HepG2 (cell line): Measurements from ENCODE around the gene SAYSD1. TPM values are rescaled to one million over a fixed set of nuclear protein-coding genes. Genes with fewer than 3 reads are reported as not detected.
"Not testable (repeated sequence)": the region's sequence is repeated elsewhere in the genome, so short reads cannot be mapped to it uniquely, and the experiment has no call there.

ENCODE experiments used
- ATAC-seq: fragments of 200-7000 bp; cut with Tn5 transposase; 3 replicates; pipeline ENCODE4 v1.9.1; 2020; ENCODE audit warnings: mild to moderate bottlenecking, moderate library complexity
- BruUV-seq: library from RNA; stranded (reverse); fragments of 400-500 nt; replicated peaks from 2 replicates; lab custom pipeline; 2021; lab: Mats Ljungman, UMichigan
- CTCF ChIA-PET: fragments of 300-600 bp; formaldehyde crosslinking; extraction: SDS; loops from one replicate; lab custom pipeline; 2021; ENCODE audit warnings: low total read pairs, inconsistent platforms, low intra/inter-chr PET ratio; lab: Yijun Ruan, JAX
- POLR2A ChIA-PET: fragments of 350-600 bp; sonication (Branson Sonifier 250); formaldehyde crosslinking; loops from one replicate; lab custom pipeline; 2020; ENCODE audit warnings: antibody characterized with exemption, inconsistent platforms; lab: Yijun Ruan, JAX
- DNase-seq: peaks from one replicate; pipeline ENCODE4 v3.0.0-alpha.2; 2015; ENCODE audit warnings: low spot score
- FAIRE-seq: peaks from 3 replicates; lab custom pipeline; 2011; peaks lifted over from hg19 to GRCh38; lab: Jason Lieb, UNC
- H2AFZ ChIP-seq: one replicate; pipeline ENCODE4 v1.6.1; 2011; ENCODE audit warnings: low read length, inconsistent platforms
- H3K27ac ChIP-seq: fragments of 300-600 bp; 3 replicates; pipeline ENCODE4 v1.8.0; 2011; ENCODE audit warnings: mixed run types, mild to moderate bottlenecking, mixed read lengths, low read length, inconsistent platforms; ENCODE audit not compliant: insufficient read depth; ENCODE audit errors: extremely low read length
- H3K27me3 ChIP-seq, 2 experiments: fragments of 200-600 bp in 1 of 2; 2 replicates in 1 of 2; 3 replicates in 1 of 2; pipeline versions ENCODE4 v1.6.0 to v1.8.0; 2011; ENCODE audit warnings: low read length in 2 of 2, mild to moderate bottlenecking in 2 of 2, moderate library complexity in 2 of 2, inconsistent platforms in 1 of 2; ENCODE audit not compliant: insufficient read depth in 2 of 2, control insufficient read depth in 1 of 2
- H3K36me3 ChIP-seq, 2 experiments: fragments of 200-600 bp in 1 of 2; replicated peaks in 1 of 2; 2 replicates in 1 of 2; 3 replicates in 1 of 2; pipeline versions ENCODE4 v1.5.1 to v1.8.0; 2011; ENCODE audit warnings: low read length in 2 of 2, inconsistent platforms in 1 of 2; ENCODE audit not compliant: insufficient read depth in 2 of 2, control insufficient read depth in 1 of 2
- H3K4me1 ChIP-seq: 2 replicates; pipeline ENCODE4 v1.5.1; 2012; ENCODE audit warnings: low read length, inconsistent platforms; ENCODE audit not compliant: insufficient read depth
- H3K4me2 ChIP-seq: 2 replicates; pipeline ENCODE4 v1.6.0; 2011; ENCODE audit warnings: low read depth, low read length, inconsistent platforms
- H3K4me3 ChIP-seq, 3 experiments: fragments of 200-600 bp in 1 of 3; sonication (generic), shearing (Covaris generic) in 1 of 3; replicated peaks in 1 of 3; 2 replicates each; pipeline ENCODE4 v1.5.1; 2011 to 2016; ENCODE audit warnings: low read length in 3 of 3, inconsistent platforms in 2 of 3, low read depth in 2 of 3, mild to moderate bottlenecking in 2 of 3, control low read depth in 1 of 3, mixed read lengths in 1 of 3; ENCODE audit not compliant: insufficient read depth in 1 of 3
- H3K79me2 ChIP-seq: one replicate; pipeline ENCODE4 v1.6.1; 2011; ENCODE audit warnings: low read length, inconsistent platforms; ENCODE audit not compliant: insufficient read depth
- H3K9ac ChIP-seq: 2 replicates; pipeline ENCODE4 v1.6.0; 2011; ENCODE audit warnings: mild to moderate bottlenecking, low read depth, low read length, inconsistent platforms; ENCODE audit not compliant: insufficient read depth
- H3K9me3 ChIP-seq: 2 replicates; pipeline ENCODE4 v1.5.1; 2012; ENCODE audit warnings: mild to moderate bottlenecking, low read length
- H4K20me1 ChIP-seq: 2 replicates; pipeline ENCODE4 v1.6.0; 2011; ENCODE audit warnings: inconsistent platforms, mild to moderate bottlenecking, low read length, moderate library complexity; ENCODE audit not compliant: insufficient read depth
- CREB1 ChIP-seq, 2 experiments: fragments of 450-650 bp in 1 of 2; IDR thresholded peaks; 2 replicates each; pipeline ENCODE4 v1.6.1; 2016 to 2017; ENCODE audit warnings: control low read depth in 1 of 2, mild to moderate bottlenecking in 1 of 2, missing compliant biosample characterization in 1 of 2, missing genetic modification characterization in 1 of 2
- NR2F2 ChIP-seq: IDR thresholded peaks from 2 replicates; pipeline ENCODE4 v1.6.1; 2012; ENCODE audit warnings: low read depth, inconsistent platforms, borderline replicate concordance
- TFE3 ChIP-seq: IDR thresholded peaks from 2 replicates; pipeline ENCODE4 v1.6.1; 2016
- THAP11 ChIP-seq: IDR thresholded peaks from 2 replicates; pipeline ENCODE4 v1.6.1; 2016; ENCODE audit warnings: missing biosample characterization, missing genetic modification reagents
- WGBS: methylation state at CpG from one replicate; pipeline ENCODE4 v1.1.6; 2017; ENCODE audit warnings: low lambda C conversion rate; 5-methylcytosine and 5-hydroxymethylcytosine counted together
- in situ Hi-C: cut with HindIII; loops from 2 replicates; pipeline ENCODE4 v1.10.0; 2017; ENCODE audit warnings: low pct_unique_long_range_greater_than_20kb; ENCODE audit not compliant: extremely low pct_ligation_motif_present
- intact Hi-C: fragments of 100-400 bp; cut with micrococcal nuclease; formaldehyde crosslinking; loops from one replicate; pipeline ENCODE4 v1.10.0; 2022; ENCODE audit not compliant: unreplicated experiment
- polyA plus RNA-seq, 8 experiments: library from polyadenylated mRNA; depleted of rRNA in 3 of 8; stranded (reverse) in 7 of 8; unstranded in 1 of 8; fragments of >200 nt; fragmentation: Illumina TruSeq in 4 of 8; extraction: Trizol in 4 of 8; gene quantifications; 2 replicates each; pipeline versions ENCODE4 v1.2.1 to v1.2.3, GENCODE V29; 2011 to 2016; ENCODE audit warnings: low read depth in 4 of 8, missing spikeins in 1 of 8, mixed read lengths in 1 of 8; ENCODE audit not compliant: insufficient read depth in 1 of 8
- total RNA-seq, 5 experiments: library from RNA; depleted of rRNA; stranded (reverse); fragments of >200 nt; fragmentation: Illumina TruSeq; extraction: Trizol; gene quantifications; 2 replicates each; pipeline ENCODE4 v1.2.3, GENCODE V29; 2016; ENCODE audit warnings: low read depth in 1 of 5
- TF ChIP-seq, protein P1 (sequence below): sonication (generic); formaldehyde crosslinking; IDR thresholded peaks from 2 replicates; pipeline ENCODE4 v1.4.0; 2020; ENCODE audit warnings: missing genetic modification reagents, mild to moderate bottlenecking, borderline replicate concordance
- TF ChIP-seq, protein P2 (sequence below): sonication (generic); formaldehyde crosslinking; IDR thresholded peaks from 2 replicates; pipeline ENCODE4 v1.9.0; 2021; ENCODE audit warnings: missing genetic modification reagents, borderline replicate concordance

SAYSD1 gene
- total and polyA plus RNA-seq, 2 of the 13 experiments (the other 11 are each of a cell fraction or from before 2014, with no cell fraction given): 10.1 to 16.0 TPM

- TF ChIP-seq, protein P1, sequence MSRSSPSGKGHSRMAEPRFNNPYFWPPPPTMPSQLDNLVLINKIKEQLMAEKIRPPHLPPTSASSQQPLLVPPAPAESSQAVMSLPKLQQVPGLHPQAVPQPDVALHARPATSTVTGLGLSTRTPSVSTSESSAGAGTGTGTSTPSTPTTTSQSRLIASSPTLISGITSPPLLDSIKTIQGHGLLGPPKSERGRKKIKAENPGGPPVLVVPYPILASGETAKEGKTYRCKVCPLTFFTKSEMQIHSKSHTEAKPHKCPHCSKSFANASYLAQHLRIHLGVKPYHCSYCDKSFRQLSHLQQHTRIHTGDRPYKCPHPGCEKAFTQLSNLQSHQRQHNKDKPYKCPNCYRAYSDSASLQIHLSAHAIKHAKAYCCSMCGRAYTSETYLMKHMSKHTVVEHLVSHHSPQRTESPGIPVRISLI (CRISPR knock-in tag): no peak
- TF ChIP-seq TFE3 (CRISPR knock-in tag): peak; percentile 60
- peak; percentile 45; the same call in 1 of the 2 replicates for TF ChIP-seq THAP11 (CRISPR knock-in tag)
- no peak for TF ChIP-seq CREB1 (IDR thresholded peaks at IDR 0.05)
- no peak for TF ChIP-seq CREB1 (CRISPR knock-in tag; IDR thresholded peaks at IDR 0.05)
- TF ChIP-seq, protein P2, sequence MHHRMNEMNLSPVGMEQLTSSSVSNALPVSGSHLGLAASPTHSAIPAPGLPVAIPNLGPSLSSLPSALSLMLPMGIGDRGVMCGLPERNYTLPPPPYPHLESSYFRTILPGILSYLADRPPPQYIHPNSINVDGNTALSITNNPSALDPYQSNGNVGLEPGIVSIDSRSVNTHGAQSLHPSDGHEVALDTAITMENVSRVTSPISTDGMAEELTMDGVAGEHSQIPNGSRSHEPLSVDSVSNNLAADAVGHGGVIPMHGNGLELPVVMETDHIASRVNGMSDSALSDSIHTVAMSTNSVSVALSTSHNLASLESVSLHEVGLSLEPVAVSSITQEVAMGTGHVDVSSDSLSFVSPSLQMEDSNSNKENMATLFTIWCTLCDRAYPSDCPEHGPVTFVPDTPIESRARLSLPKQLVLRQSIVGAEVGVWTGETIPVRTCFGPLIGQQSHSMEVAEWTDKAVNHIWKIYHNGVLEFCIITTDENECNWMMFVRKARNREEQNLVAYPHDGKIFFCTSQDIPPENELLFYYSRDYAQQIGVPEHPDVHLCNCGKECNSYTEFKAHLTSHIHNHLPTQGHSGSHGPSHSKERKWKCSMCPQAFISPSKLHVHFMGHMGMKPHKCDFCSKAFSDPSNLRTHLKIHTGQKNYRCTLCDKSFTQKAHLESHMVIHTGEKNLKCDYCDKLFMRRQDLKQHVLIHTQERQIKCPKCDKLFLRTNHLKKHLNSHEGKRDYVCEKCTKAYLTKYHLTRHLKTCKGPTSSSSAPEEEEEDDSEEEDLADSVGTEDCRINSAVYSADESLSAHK (CRISPR knock-in tag): no peak
- TF ChIP-seq NR2F2: no peak
Observed at GRCh38 chr6:39137245-39137644, 22.3 kb upstream of the SAYSD1 start (continued).

- H3K9me3 ChIP-seq, CTCF ChIA-PET, H3K27ac ChIP-seq, H3K79me2 ChIP-seq, POLR2A ChIA-PET, H3K4me3 ChIP-seq, in situ Hi-C loops, H3K4me1 ChIP-seq, H2AFZ ChIP-seq, DNase-seq, H4K20me1 ChIP-seq, H3K9ac ChIP-seq, intact Hi-C loops, H3K27me3 ChIP-seq, ATAC-seq, H3K4me2 ChIP-seq, BruUV-seq, FAIRE-seq, H3K36me3 ChIP-seq: not testable (repeated sequence)
- 27% methylated on average over 7 of the region's 7 CpGs for WGBS
Observed at GRCh38 chr6:39136207-39136606, 21.2 kb upstream of the SAYSD1 start.

DNA sequence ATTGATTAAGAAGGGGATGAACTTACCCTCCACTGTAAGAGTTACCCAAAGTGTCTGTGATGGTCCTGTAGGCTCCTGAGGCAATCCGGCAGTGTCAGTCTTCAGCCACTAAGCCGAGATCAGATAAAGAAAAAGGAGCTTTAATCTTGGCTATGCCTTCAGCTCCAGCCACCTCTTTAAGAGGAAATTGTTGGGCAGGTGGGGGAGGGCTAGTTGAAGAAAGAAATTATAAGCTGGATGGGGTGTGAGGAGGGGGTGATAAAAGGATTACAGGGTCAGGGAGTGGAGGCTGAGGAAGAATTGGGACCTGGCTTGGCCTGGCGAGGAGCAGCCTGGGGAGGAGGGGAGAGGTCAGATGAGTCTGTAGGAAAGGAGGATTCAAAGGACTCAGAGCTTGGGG lies 19.8 kb upstream of the SAYSD1 start:
- WGBS: 12% methylated on average over 3 of the region's 3 CpGs
- in situ Hi-C loops, CTCF ChIA-PET, H3K9me3 ChIP-seq, POLR2A ChIA-PET, H3K27me3 ChIP-seq, H3K27ac ChIP-seq, H3K9ac ChIP-seq, H4K20me1 ChIP-seq, H3K36me3 ChIP-seq, H3K4me3 ChIP-seq, H3K79me2 ChIP-seq, DNase-seq, FAIRE-seq, H3K4me1 ChIP-seq, H3K4me2 ChIP-seq, H2AFZ ChIP-seq, ATAC-seq, intact Hi-C loops, BruUV-seq: not testable (repeated sequence)
